K562 treated with DMSO at 1 percent for 24 hours (cell line): ENCODE measurements around the gene DUS4L. TPM values are rescaled to one million over a fixed set of nuclear protein-coding genes. Genes with fewer than 3 reads are reported as not detected.

Experiments
- total RNA-seq: library from RNA; unstranded; fragments of 300-600 nt; gene quantifications from 2 replicates; pipeline ENCODE4 v1.2.3, GENCODE V29; 2022; ENCODE audit warnings: low read depth; ENCODE audit not compliant: insufficient read depth

The DUS4L gene
- 7.4 and 10.8 TPM in 2 replicates for total RNA-seq

GRCh38 chr7:107563775-107564552 is at the start of gene DUS4L, which contains the start of gene COG5:
DUS4L (plus strand) TSS chr7:107563971; CDS start chr7:107567071, 3,100 bp downstream.
COG5 (minus strand) TSS chr7:107563920; CDS start chr7:107563896, 24 bp downstream.

GRCh38 chr7:107579885-107580715 is 16.3 kb downstream of the DUS4L start, which contains the start of gene BCAP29:
BCAP29 (plus strand) TSS chr7:107580246; CDS start chr7:107580773, 527 bp downstream.

Other genes starting within 250 kb of the DUS4L start
- not detected in 2 replicates for gene GPR22, start 93.9 kb upstream of the DUS4L start, total RNA-seq
- gene COG5, start 51 bp upstream of the DUS4L start, total RNA-seq, result 25.8 and 26.2 TPM in 2 replicates
- gene BCAP29, start 16.3 kb downstream of the DUS4L start, total RNA-seq, result 57.1 and 82.6 TPM in 2 replicates
- gene SLC26A4, start 96.9 kb downstream of the DUS4L start, total RNA-seq, result 0.16 and 0.25 TPM in 2 replicates
- 26.7 and 28.9 TPM in 2 replicates for gene CBLL1, start 180.2 kb downstream of the DUS4L start, total RNA-seq
- gene SLC26A3, start 239.3 kb downstream of the DUS4L start, total RNA-seq, result not detected in 2 replicates